ENCODE measurements around the gene FOXR2. TPM values are rescaled to one million over a fixed set of nuclear protein-coding genes. Genes with fewer than 3 reads are reported as not detected.

Gene FOXR2
- total RNA-seq, 4 donors from 2014 or later = not detected

DNA sequence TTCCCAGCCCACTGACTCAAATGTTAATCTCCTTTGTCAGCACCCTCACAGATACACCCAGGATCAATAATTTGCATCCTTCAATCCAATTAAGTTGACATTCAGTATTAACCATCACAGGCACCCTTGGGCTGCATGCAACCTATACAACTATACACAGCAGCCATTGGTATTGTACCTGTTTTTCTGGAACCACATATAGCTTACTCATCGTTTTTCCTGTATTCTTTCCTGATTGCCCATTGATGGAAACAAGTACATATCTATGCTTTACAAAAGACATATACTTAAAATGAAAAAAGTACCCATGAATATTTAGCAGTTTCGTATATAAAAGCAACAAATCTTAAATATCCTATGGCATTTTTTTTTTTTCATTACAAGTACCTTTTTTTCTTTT is 3.7 kb upstream of the FOXR2 start:
- Histone ChIP-seq H3K4me3 (no peak overlapping the region), H3K36me3 (no peaks in the 10 kb centered on the region), H3K27ac (no peak overlapping the region), H3K9me3 (no peaks in the 10 kb centered on the region), H3K27me3 (no peaks in the 10 kb centered on the region), H3K4me1 (no peaks in the 10 kb centered on the region)
- no peak for TF ChIP-seq POLR2A (IDR thresholded peaks at IDR 0.05)
- TF ChIP-seq, protein P1, sequence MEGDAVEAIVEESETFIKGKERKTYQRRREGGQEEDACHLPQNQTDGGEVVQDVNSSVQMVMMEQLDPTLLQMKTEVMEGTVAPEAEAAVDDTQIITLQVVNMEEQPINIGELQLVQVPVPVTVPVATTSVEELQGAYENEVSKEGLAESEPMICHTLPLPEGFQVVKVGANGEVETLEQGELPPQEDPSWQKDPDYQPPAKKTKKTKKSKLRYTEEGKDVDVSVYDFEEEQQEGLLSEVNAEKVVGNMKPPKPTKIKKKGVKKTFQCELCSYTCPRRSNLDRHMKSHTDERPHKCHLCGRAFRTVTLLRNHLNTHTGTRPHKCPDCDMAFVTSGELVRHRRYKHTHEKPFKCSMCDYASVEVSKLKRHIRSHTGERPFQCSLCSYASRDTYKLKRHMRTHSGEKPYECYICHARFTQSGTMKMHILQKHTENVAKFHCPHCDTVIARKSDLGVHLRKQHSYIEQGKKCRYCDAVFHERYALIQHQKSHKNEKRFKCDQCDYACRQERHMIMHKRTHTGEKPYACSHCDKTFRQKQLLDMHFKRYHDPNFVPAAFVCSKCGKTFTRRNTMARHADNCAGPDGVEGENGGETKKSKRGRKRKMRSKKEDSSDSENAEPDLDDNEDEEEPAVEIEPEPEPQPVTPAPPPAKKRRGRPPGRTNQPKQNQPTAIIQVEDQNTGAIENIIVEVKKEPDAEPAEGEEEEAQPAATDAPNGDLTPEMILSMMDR (IDR thresholded peaks at IDR 0.05) = no peak
- no peak for DNase-seq

DNA sequence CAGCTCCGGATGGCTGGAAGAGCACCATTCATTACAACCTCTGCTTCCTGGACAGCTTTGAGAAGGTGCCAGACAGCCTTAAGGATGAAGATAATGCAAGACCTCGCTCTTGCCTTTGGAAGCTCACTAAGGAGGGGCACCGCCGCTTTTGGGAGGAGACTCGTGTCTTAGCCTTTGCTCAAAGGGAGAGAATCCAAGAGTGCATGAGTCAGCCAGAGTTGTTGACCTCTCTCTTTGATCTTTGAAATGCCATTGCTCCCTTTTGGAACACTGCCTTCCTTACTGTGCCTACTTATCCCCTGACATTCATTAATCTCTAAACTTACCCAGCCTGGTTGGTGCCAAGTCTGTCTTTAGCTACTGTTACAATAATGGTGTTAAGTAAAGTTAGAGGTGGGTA is 1.2 kb downstream of the FOXR2 start:
- no peak for DNase-seq
- TF ChIP-seq POLR2A (IDR thresholded peaks at IDR 0.05) = no peak
- TF ChIP-seq, protein P1 (IDR thresholded peaks at IDR 0.05) = no peak
- Histone ChIP-seq H3K9me3 (no peaks in the 10 kb centered on the region), H3K4me1 (no peaks in the 10 kb centered on the region), H3K27ac (no peak overlapping the region), H3K4me3 (no peak overlapping the region), H3K27me3 (no peaks in the 10 kb centered on the region), H3K36me3 (no peaks in the 10 kb centered on the region)

DNA sequence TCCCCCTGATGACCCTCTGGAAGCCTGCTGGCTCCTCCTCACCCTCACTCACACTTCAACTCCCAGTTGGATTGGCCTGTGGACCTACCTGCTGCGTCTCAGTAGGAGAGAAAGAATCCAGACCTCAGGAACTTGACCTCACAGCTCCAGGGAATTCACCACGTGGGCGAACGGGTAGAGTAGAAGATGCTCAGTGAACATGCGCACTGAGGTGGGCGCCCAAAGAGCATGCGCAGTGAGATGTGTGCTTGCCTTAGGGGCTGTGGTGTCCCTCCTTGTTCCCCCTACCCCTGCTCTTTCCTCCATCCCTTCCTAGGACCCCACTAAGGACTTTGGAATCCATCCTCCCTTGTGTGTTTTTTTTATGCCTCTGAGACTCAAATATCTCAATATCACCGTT is 12.9 kb downstream of the FOXR2 start:
- Histone ChIP-seq H3K27me3 (no peaks in the 10 kb centered on the region), H3K9me3 (no peaks in the 10 kb centered on the region), H3K36me3 (no peaks in the 10 kb centered on the region), H3K4me3 (no peak overlapping the region), H3K4me1 (no peaks in the 10 kb centered on the region), H3K27ac (no peak overlapping the region)
- no peak for DNase-seq
- TF ChIP-seq POLR2A (IDR thresholded peaks at IDR 0.05) = no peak
- TF ChIP-seq, protein P1 (IDR thresholded peaks at IDR 0.05) = no peak

- Histone ChIP-seq H3K27me3 (no peaks in the 10 kb centered on the region), H3K27ac (no peak overlapping the region), H3K36me3 (no peaks in the 10 kb centered on the region), H3K4me1 (no peaks in the 10 kb centered on the region), H3K4me3 (no peak overlapping the region), H3K9me3 (no peaks in the 10 kb centered on the region)
- DNase-seq = no peak
- TF ChIP-seq, protein P1 (IDR thresholded peaks at IDR 0.05) = no peak
- TF ChIP-seq POLR2A (IDR thresholded peaks at IDR 0.05) = no peak
These were observed 15.7 kb downstream of the FOXR2 start for GRCh38 chrX:55638933-55639332.

- Histone ChIP-seq H3K9me3 (no peaks in the 10 kb centered on the region), H3K27ac (no peak overlapping the region), H3K4me3 (no peak overlapping the region), H3K36me3 (no peaks in the 10 kb centered on the region), H3K4me1 (no peaks in the 10 kb centered on the region), H3K27me3 (no peaks in the 10 kb centered on the region)
- no peak for DNase-seq
- TF ChIP-seq, protein P1 (IDR thresholded peaks at IDR 0.05) = no peak
- TF ChIP-seq POLR2A (IDR thresholded peaks at IDR 0.05) = no peak
These were observed 17.7 kb downstream of the FOXR2 start for GRCh38 chrX:55640854-55641253.

GRCh38 chrX:55648434-55648833 is 25.2 kb downstream of the FOXR2 start:
- Histone ChIP-seq H3K9me3 (no peaks in the 10 kb centered on the region), H3K36me3 (no peaks in the 10 kb centered on the region), H3K27me3 (no peaks in the 10 kb centered on the region), H3K4me3 (no peak overlapping the region), H3K4me1 (no peaks in the 10 kb centered on the region), H3K27ac (peak overlapping the region in 2 of 4 donors; percentile 17 to 58)
- TF ChIP-seq, protein P1 (IDR thresholded peaks at IDR 0.05) = no peak
- TF ChIP-seq POLR2A (IDR thresholded peaks at IDR 0.05) = no peak
- DNase-seq = peak in 1 of 3 donors; percentile 20

All from Peyer's patch (tissue), 4 donors.